GM12878 (cell line): Measurements from ENCODE around the gene FSIP1. TPM values are rescaled to one million over a fixed set of nuclear protein-coding genes. Genes with fewer than 3 reads are reported as not detected.

ENCODE experiments used
- ATAC-seq: fragments of 200-7000 bp; cut with Tn5 transposase; 3 replicates; pipeline ENCODE4 v1.9.1; 2020; ENCODE audit warnings: mild to moderate bottlenecking, moderate library complexity
- BruUV-seq: library from RNA; stranded (reverse); fragments of 400-500 nt; replicated peaks from 2 replicates; lab custom pipeline; 2021; lab: Mats Ljungman, UMichigan
- CTCF ChIA-PET: fragments of 300-600 bp; sonication (Branson Sonifier 250); formaldehyde crosslinking; extraction: SDS; loops from one replicate; lab custom pipeline; 2021; ENCODE audit warnings: inconsistent platforms; lab: Yijun Ruan, JAX
- POLR2A ChIA-PET: fragments of 350-600 bp; formaldehyde crosslinking; extraction: SDS; loops from one replicate; lab custom pipeline; 2021; ENCODE audit warnings: inconsistent platforms; lab: Charles Lee
- RAD21 ChIA-PET: fragments of 300-600 bp; sonication (Branson Sonifier 250); formaldehyde crosslinking; loops from one replicate; lab custom pipeline; 2023; ENCODE audit warnings: antibody characterized with exemption; ENCODE audit not compliant: unreplicated experiment; lab: Charles Lee
- SMC1A ChIA-PET: fragments of 300-600 bp; sonication (Branson Sonifier 250); formaldehyde crosslinking; loops from one replicate; lab custom pipeline; 2023; ENCODE audit not compliant: unreplicated experiment, uncharacterized antibody; lab: Charles Lee
- DNase-seq: peaks from one replicate; pipeline ENCODE4 v3.0.0-alpha.2; 2011; ENCODE audit warnings: low read depth, low spot score
- FAIRE-seq: peaks from 3 replicates; lab custom pipeline; 2011; peaks lifted over from hg19 to GRCh38; lab: Jason Lieb, UNC
- H2AFZ ChIP-seq: 2 replicates; pipeline ENCODE4 v1.6.0; 2011; ENCODE audit warnings: low read depth, low read length, control low read depth; ENCODE audit not compliant: control insufficient read depth
- H3K27ac ChIP-seq: 2 replicates; pipeline ENCODE4 v1.5.1; 2011; ENCODE audit warnings: control low read depth; ENCODE audit not compliant: control insufficient read depth, insufficient read depth
- H3K27me3 ChIP-seq, 2 experiments: replicated peaks in 1 of 2; 2 replicates each; pipeline versions ENCODE4 v1.6.0 to v1.6.1; 2011; ENCODE audit warnings: low read length in 1 of 2; ENCODE audit not compliant: control insufficient read depth in 2 of 2, insufficient read depth in 2 of 2
- H3K36me3 ChIP-seq, 2 experiments: 2 replicates each; pipeline ENCODE4 v1.5.1; 2011; ENCODE audit warnings: low read length in 1 of 2; ENCODE audit not compliant: control insufficient read depth in 2 of 2, insufficient read depth in 2 of 2
- H3K4me1 ChIP-seq: 2 replicates; pipeline ENCODE4 v1.6.1; 2011; ENCODE audit warnings: mild to moderate bottlenecking, low read length, moderate library complexity, mixed read lengths; ENCODE audit not compliant: control insufficient read depth, insufficient read depth
- H3K4me2 ChIP-seq: 2 replicates; pipeline ENCODE4 v1.6.0; 2011; ENCODE audit warnings: control low read depth; ENCODE audit not compliant: control insufficient read depth, insufficient read depth
- H3K4me3 ChIP-seq: fragments of 200-600 bp; sonication (generic); 2 replicates; pipeline ENCODE4 v1.5.1; 2016
- H3K79me2 ChIP-seq: 2 replicates; pipeline ENCODE4 v1.6.0; 2011; ENCODE audit warnings: low read length; ENCODE audit not compliant: control insufficient read depth, insufficient read depth
- H3K9ac ChIP-seq: 2 replicates; pipeline ENCODE4 v1.8.0; 2011; ENCODE audit warnings: low read length, control low read depth, mixed read lengths; ENCODE audit not compliant: control insufficient read depth, insufficient read depth
- H3K9me3 ChIP-seq: replicated peaks from 3 replicates; pipeline ENCODE4 v1.5.1; 2011; ENCODE audit warnings: mild to moderate bottlenecking, low read length; ENCODE audit not compliant: control insufficient read depth, insufficient read depth
- H4K20me1 ChIP-seq: 2 replicates; pipeline ENCODE4 v1.6.0; 2011; ENCODE audit not compliant: control insufficient read depth, insufficient read depth
- BRCA1 ChIP-seq: IDR thresholded peaks from 2 replicates; pipeline ENCODE4 v1.6.1; 2011; ENCODE audit warnings: low read depth, low read length, improper control_type of control experiment
- ESRRA ChIP-seq: IDR thresholded peaks from 2 replicates; pipeline ENCODE4 v1.6.1; 2012; ENCODE audit warnings: mild to moderate bottlenecking, low read length, improper control_type of control experiment
- FOS ChIP-seq: IDR thresholded peaks from 3 replicates; pipeline ENCODE4 v1.6.1; 2011; ENCODE audit warnings: borderline replicate concordance; ENCODE audit not compliant: insufficient read length; ENCODE audit errors: extremely low read depth
- HDAC2 ChIP-seq: fragments of 200-600 bp; sonication (generic); IDR thresholded peaks from 2 replicates; pipeline ENCODE4 v1.6.1; 2017
- HDAC6 ChIP-seq: fragments of 200-600 bp; sonication (generic); IDR thresholded peaks from one replicate; pipeline ENCODE4 v1.8.0; 2017; ENCODE audit warnings: antibody characterized with exemption; ENCODE audit not compliant: unreplicated experiment
- NR2C1 ChIP-seq: fragments of 450-650 bp; IDR thresholded peaks from 2 replicates; pipeline ENCODE4 v1.6.1; 2017; ENCODE audit warnings: antibody characterized with exemption, mild to moderate bottlenecking, moderate library complexity
- RAD21 ChIP-seq: IDR thresholded peaks from 2 replicates; pipeline ENCODE4 v1.6.1; 2011; ENCODE audit warnings: mild to moderate bottlenecking, low read depth, low read length, moderate library complexity; ENCODE audit not compliant: insufficient read depth
- RELB ChIP-seq: fragments of 450-650 bp; IDR thresholded peaks from 2 replicates; pipeline ENCODE4 v1.6.1; 2017; ENCODE audit warnings: low read depth, mild to moderate bottlenecking, moderate library complexity
- SMARCA5 ChIP-seq: fragments of 450-650 bp; IDR thresholded peaks from 2 replicates; pipeline ENCODE4 v1.6.1; 2017; ENCODE audit warnings: mild to moderate bottlenecking
- SPI1 ChIP-seq: IDR thresholded peaks from 2 replicates; pipeline ENCODE4 v1.6.1; 2011; ENCODE audit warnings: low read depth, mild to moderate bottlenecking, low read length, moderate library complexity, borderline replicate concordance; ENCODE audit not compliant: insufficient read depth
- TCF3 ChIP-seq: IDR thresholded peaks from 2 replicates; pipeline ENCODE4 v1.6.1; 2012; ENCODE audit warnings: low read depth, mild to moderate bottlenecking, low read length, borderline replicate concordance; ENCODE audit not compliant: insufficient read depth
- ZBTB33 ChIP-seq: fragments of 450-650 bp; IDR thresholded peaks from 2 replicates; pipeline ENCODE4 v1.6.1; 2017; ENCODE audit warnings: mild to moderate bottlenecking
- ZNF274 ChIP-seq: IDR thresholded peaks from one replicate; pipeline ENCODE4 v1.8.0; 2011; ENCODE audit not compliant: insufficient read length, insufficient read depth
- WGBS: methylation state at CpG from one replicate; pipeline ENCODE4 v1.1.6; 2016; ENCODE audit warnings: low lambda C conversion rate; ENCODE audit not compliant: insufficient replicate concordance, insufficient coverage; ENCODE audit errors: missing lambda C conversion rate; 5-methylcytosine and 5-hydroxymethylcytosine counted together
- in situ Hi-C: fragments of 300-500 bp; cut with MboI; formaldehyde crosslinking; loops from 9 replicates; pipeline ENCODE4 v1.14.3; 2018; ENCODE audit warnings: mixed read lengths
- intact Hi-C: fragments of 100-400 bp; cut with micrococcal nuclease; formaldehyde crosslinking; loops from one replicate; pipeline ENCODE4 v1.14.2; 2022; ENCODE audit not compliant: unreplicated experiment
- polyA plus RNA-seq, 11 experiments: library from polyadenylated mRNA; depleted of rRNA in 4 of 11; unstranded in 6 of 11; stranded (reverse) in 5 of 11; fragments of >200 nt; fragmentation: Nextera tagmentation in 4 of 11; fragmentation: Illumina TruSeq in 1 of 11; extraction: Ambion mirVana in 4 of 11; extraction: Trizol in 1 of 11; gene quantifications; 1 replicate in 1 of 11; 2 replicates in 10 of 11; pipeline versions ENCODE4 v1.2.1 to v1.2.3, GENCODE V29; 2011 to 2016; ENCODE audit warnings: inconsistent platforms in 2 of 11, missing spikeins in 2 of 11, low read depth in 1 of 11
- total RNA-seq, 4 experiments: library from RNA; depleted of rRNA in 3 of 4; stranded (reverse); fragments of >200 nt in 3 of 4; fragmentation: Illumina TruSeq in 1 of 4; extraction: Trizol in 1 of 4; gene quantifications; 2 replicates each; pipeline versions ENCODE4 v1.2.1 to v1.2.3, GENCODE V29; 2013 to 2021
- TF ChIP-seq, protein P1 (sequence below): fragments of 150-350 bp; IDR thresholded peaks from 2 replicates; pipeline ENCODE4 v1.6.1; 2014; ENCODE audit warnings: mild to moderate bottlenecking, low read depth, low read length
- TF ChIP-seq, protein P2 (sequence below): fragments of 450-650 bp; conservative IDR thresholded peaks from 2 replicates; pipeline ENCODE4 v1.6.1; 2017; ENCODE audit warnings: mild to moderate bottlenecking, moderate library complexity

Gene FSIP1
- total and polyA plus RNA-seq, 10 of the 15 experiments (the other 5 are each of a cell fraction or from before 2014, with no cell fraction given): 0.15 to 0.67 (median 0.35) TPM

DNA sequence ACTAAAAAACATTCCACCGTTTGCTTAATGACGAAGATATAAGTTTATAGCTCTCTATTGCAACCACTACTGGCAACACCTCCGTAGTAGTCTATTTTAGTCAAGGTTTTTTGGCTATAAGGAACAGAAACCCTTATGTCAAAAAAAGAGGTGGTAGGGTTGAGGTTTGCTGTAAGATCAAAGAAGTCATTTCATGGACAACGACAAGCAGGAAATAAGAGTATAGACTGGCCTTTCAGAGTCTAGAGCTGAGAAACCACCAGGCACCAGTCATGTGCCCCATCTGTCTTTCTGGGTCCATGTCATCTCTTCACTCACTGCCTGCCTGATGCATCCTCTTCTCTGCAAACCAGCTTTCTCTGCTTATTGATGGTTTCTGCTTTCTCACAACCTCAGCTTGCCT is 159.1 kb downstream of the FSIP1 start:
- POLR2A ChIA-PET: interaction anchor here (1.6 kb wide), 1 partner anchor 41 kb away, joined by 5 read pairs; no protein-coding TSS in a partner anchor
- TF ChIP-seq RAD21 (no peak), TCF3 (no peak), ZNF274 (no peak), ZBTB33 (no peak), SPI1 (peak; percentile 90), SMARCA5 (no peak; the same call in 1 of the 2 replicates), RELB (peak; percentile 82; the same call in 1 of the 2 replicates), FOS (no peak), HDAC6 (no peak), ESRRA (no peak), NR2C1 (no peak), BRCA1 (no peak), HDAC2 (no peak)
- TF ChIP-seq, protein P1, sequence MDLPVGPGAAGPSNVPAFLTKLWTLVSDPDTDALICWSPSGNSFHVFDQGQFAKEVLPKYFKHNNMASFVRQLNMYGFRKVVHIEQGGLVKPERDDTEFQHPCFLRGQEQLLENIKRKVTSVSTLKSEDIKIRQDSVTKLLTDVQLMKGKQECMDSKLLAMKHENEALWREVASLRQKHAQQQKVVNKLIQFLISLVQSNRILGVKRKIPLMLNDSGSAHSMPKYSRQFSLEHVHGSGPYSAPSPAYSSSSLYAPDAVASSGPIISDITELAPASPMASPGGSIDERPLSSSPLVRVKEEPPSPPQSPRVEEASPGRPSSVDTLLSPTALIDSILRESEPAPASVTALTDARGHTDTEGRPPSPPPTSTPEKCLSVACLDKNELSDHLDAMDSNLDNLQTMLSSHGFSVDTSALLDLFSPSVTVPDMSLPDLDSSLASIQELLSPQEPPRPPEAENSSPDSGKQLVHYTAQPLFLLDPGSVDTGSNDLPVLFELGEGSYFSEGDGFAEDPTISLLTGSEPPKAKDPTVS: no peak
- TF ChIP-seq, protein P2, sequence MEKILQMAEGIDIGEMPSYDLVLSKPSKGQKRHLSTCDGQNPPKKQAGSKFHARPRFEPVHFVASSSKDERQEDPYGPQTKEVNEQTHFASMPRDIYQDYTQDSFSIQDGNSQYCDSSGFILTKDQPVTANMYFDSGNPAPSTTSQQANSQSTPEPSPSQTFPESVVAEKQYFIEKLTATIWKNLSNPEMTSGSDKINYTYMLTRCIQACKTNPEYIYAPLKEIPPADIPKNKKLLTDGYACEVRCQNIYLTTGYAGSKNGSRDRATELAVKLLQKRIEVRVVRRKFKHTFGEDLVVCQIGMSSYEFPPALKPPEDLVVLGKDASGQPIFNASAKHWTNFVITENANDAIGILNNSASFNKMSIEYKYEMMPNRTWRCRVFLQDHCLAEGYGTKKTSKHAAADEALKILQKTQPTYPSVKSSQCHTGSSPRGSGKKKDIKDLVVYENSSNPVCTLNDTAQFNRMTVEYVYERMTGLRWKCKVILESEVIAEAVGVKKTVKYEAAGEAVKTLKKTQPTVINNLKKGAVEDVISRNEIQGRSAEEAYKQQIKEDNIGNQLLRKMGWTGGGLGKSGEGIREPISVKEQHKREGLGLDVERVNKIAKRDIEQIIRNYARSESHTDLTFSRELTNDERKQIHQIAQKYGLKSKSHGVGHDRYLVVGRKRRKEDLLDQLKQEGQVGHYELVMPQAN: no peak

More for the DNA sequence above, 159.1 kb downstream of the FSIP1 start:
- WGBS: 1% methylated on average over 4 of the region's 4 CpGs
- BruUV-seq: no TSS peak
- ATAC-seq (peak; percentile 96), FAIRE-seq (peak; percentile 99), DNase-seq (peak; percentile 83)
- CTCF ChIA-PET: interaction anchor here (0.6 to 3.1 kb wide), 11 partner anchors 13 to 935 kb away, joined by 3 to 14 read pairs (median 4); partner anchors contain the start of gene THBS1
- intact Hi-C loops (no loop called here), in situ Hi-C loops (no loop called here)
- Histone ChIP-seq H3K27ac (0 out of 2 replicates have a peak overlapping the region, but pooled peaks have one; percentile 29), H3K36me3 (no peaks in the 10 kb centered on the region), H3K4me2 (peak overlapping the region; percentile 88), H3K27me3 (no peaks in the 10 kb centered on the region), H3K4me3 (no peak overlapping the region), H4K20me1 (no peaks in the 10 kb centered on the region), H2AFZ (peak overlapping the region; percentile 18; the same call in 1 of the 2 replicates), H3K9ac (no peak overlapping the region), H3K79me2 (no peaks in the 10 kb centered on the region), H3K4me1 (peaks cover 30% of the 10 kb centered on the region), H3K9me3 (no peaks in the 10 kb centered on the region; the same call in 2 of the 3 replicates)
- SMC1A ChIA-PET: interaction anchor here (1.0 to 5.9 kb wide), 12 partner anchors 14 to 250 kb away, joined by 3 to 44 read pairs (median 5); no protein-coding TSS in a partner anchor
- RAD21 ChIA-PET: interaction anchor here (0.9 to 1.9 kb wide), 8 partner anchors 13 to 1183 kb away, joined by 3 to 11 read pairs (median 5); no protein-coding TSS in a partner anchor
